GM10847 (cell line): ENCODE measurements around the gene TDP1.

Experiments used
- POLR2A ChIP-seq: IDR thresholded peaks from 2 replicates; pipeline ENCODE4 v1.6.1; 2011; ENCODE audit not compliant: insufficient read length; ENCODE audit errors: extremely low read depth

Gene TDP1

GRCh38 chr14:90088176-90088575 is 132.4 kb downstream of the TDP1 start:
- TF ChIP-seq POLR2A = no peak

GRCh38 chr14:90091393-90091792 is 135.7 kb downstream of the TDP1 start:
- TF ChIP-seq POLR2A = no peak

GRCh38 chr14:90093942-90094595 is 138.3 kb downstream of the TDP1 start:
- no peak for TF ChIP-seq POLR2A
